K562 (cell line): ENCODE measurements around the gene P2RX2.

Source experiments
- JUN ChIP-seq, 2 experiments: sonication (generic) in 1 of 2; formaldehyde crosslinking in 1 of 2; IDR thresholded peaks; 2 replicates each; pipeline versions ENCODE4 v1.6.1 to v1.8.0; 2012 to 2022; ENCODE audit warnings: borderline replicate concordance in 2 of 2, mild to moderate bottlenecking in 2 of 2, improper control_type of control experiment in 1 of 2, low read depth in 1 of 2, low read length in 1 of 2, missing genetic modification reagents in 1 of 2
- NR2C2 ChIP-seq, 2 experiments: fragments of 200-800 bp in 1 of 2; sonication (Bioruptor generic) in 1 of 2; sonication (generic) in 1 of 2; formaldehyde crosslinking in 1 of 2; IDR thresholded peaks; 2 replicates each; pipeline versions ENCODE4 v1.6.1 to v1.8.0; 2016 to 2022; ENCODE audit warnings: mild to moderate bottlenecking in 1 of 2, missing compliant biosample characterization in 1 of 2, missing genetic modification characterization in 1 of 2, missing genetic modification reagents in 1 of 2
- RFX5 ChIP-seq: IDR thresholded peaks from 2 replicates; pipeline ENCODE4 v1.6.1; 2011; ENCODE audit warnings: low read depth, mild to moderate bottlenecking, improper control_type of control experiment, low read length
- SP1 ChIP-seq: sonication (generic); formaldehyde crosslinking; IDR thresholded peaks from 2 replicates; pipeline ENCODE4 v1.8.1; 2022; ENCODE audit warnings: mild to moderate bottlenecking, missing genetic modification reagents
- ZNF76 ChIP-seq: fragments of 250-450 bp; sonication (Bioruptor Pico); IDR thresholded peaks from 2 replicates; pipeline ENCODE4 v1.4.0; 2020; ENCODE audit warnings: mild to moderate bottlenecking, moderate library complexity, borderline replicate concordance
- ZZZ3 ChIP-seq: fragments of 450-650 bp; IDR thresholded peaks from 2 replicates; pipeline ENCODE4 v1.6.1; 2016; ENCODE audit warnings: antibody characterized with exemption, mild to moderate bottlenecking, moderate library complexity
- TF ChIP-seq, protein P1 (sequence below): sonication (generic); formaldehyde crosslinking; IDR thresholded peaks from 2 replicates; pipeline ENCODE4 v1.8.0; 2022; ENCODE audit warnings: missing genetic modification reagents, mild to moderate bottlenecking, borderline replicate concordance

DNA sequence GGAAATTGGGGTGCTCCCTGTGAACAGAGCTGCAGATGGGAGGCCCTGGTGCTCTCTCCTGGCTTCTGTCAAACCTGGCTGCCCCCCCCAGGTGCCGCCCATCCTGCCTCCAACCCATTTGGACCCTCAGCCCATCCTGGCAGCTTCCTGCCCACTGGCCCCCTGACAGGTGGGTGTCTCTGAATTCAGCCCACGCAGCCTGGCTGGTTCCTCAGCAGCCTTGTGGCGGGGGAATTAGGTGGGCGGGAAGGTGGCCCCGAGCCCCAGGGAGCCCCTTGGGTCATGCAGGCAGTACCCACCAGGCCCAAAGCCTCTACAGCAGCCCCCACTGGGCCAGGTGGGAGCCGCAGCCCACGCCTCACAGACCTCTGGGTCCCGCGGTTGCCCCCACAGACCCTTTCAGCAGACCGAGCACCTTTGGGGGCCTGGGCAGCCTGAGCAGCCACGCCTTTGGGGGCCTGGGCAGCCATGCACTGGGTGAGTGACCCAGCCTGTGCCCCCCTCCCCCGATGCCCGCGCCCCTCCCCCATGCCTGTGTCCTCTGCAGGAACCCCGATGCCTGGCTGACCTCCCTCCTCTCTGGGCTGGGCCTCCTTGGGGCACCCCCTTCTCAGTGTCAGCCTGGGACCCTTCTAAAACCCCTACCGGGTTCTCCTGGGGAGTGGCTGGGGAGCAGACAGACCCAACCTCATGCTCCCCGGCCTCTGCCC, 37.1 kb upstream of the P2RX2 start:
- TF ChIP-seq ZNF76 = no peak
- no peak for TF ChIP-seq JUN (IDR thresholded peaks at IDR 0.05; ENCODE audit: borderline replicate concordance, low read depth, low read length)
- no peak for TF ChIP-seq JUN (CRISPR knock-in tag; IDR thresholded peaks at IDR 0.05; ENCODE audit: borderline replicate concordance)
- TF ChIP-seq SP1 (CRISPR knock-in tag) = no peak
- TF ChIP-seq ZZZ3 = no peak
- TF ChIP-seq, protein P1, sequence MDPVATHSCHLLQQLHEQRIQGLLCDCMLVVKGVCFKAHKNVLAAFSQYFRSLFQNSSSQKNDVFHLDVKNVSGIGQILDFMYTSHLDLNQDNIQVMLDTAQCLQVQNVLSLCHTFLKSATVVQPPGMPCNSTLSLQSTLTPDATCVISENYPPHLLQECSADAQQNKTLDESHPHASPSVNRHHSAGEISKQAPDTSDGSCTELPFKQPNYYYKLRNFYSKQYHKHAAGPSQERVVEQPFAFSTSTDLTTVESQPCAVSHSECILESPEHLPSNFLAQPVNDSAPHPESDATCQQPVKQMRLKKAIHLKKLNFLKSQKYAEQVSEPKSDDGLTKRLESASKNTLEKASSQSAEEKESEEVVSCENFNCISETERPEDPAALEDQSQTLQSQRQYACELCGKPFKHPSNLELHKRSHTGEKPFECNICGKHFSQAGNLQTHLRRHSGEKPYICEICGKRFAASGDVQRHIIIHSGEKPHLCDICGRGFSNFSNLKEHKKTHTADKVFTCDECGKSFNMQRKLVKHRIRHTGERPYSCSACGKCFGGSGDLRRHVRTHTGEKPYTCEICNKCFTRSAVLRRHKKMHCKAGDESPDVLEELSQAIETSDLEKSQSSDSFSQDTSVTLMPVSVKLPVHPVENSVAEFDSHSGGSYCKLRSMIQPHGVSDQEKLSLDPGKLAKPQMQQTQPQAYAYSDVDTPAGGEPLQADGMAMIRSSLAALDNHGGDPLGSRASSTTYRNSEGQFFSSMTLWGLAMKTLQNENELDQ = no peak
- TF ChIP-seq RFX5 = no peak
- no peak for TF ChIP-seq NR2C2 (CRISPR knock-in tag; IDR thresholded peaks at IDR 0.05)
- no peak for TF ChIP-seq NR2C2 (tag; IDR thresholded peaks at IDR 0.05)
